Endothelial cell of umbilical vein (primary cell): Measurements from ENCODE around the gene PPP1R9A. TPM values are rescaled to one million over a fixed set of nuclear protein-coding genes. Genes with fewer than 3 reads are reported as not detected.

Source experiments
- BruUV-seq: library from RNA; stranded (reverse); fragments of 400-500 nt; replicated peaks from 2 replicates; lab custom pipeline; 2021; lab: Mats Ljungman, UMichigan
- CTCF ChIA-PET: fragments of 300-600, 350-600 bp; sonication (Branson Sonifier 250); formaldehyde crosslinking; loops from one replicate; lab custom pipeline; 2021; ENCODE audit warnings: antibody characterized with exemption, inconsistent platforms; lab: Charles Lee
- POLR2A ChIA-PET: fragments of 300-600, 350-600 bp; sonication (Branson Sonifier 250); formaldehyde crosslinking; loops from one replicate; lab custom pipeline; 2021; ENCODE audit warnings: antibody characterized with exemption, inconsistent platforms; lab: Charles Lee
- DNase-seq: peaks from one replicate; pipeline ENCODE4 v3.0.0-alpha.2; 2011; ENCODE audit warnings: low read depth, low spot score
- FAIRE-seq: peaks from 2 replicates; lab custom pipeline; 2011; peaks lifted over from hg19 to GRCh38; lab: Jason Lieb, UNC
- H2AFZ ChIP-seq: 2 replicates; pipeline ENCODE4 v1.6.0; 2012; ENCODE audit warnings: low read depth, low read length, control low read depth, inconsistent platforms
- H3K27ac ChIP-seq: 2 replicates; pipeline ENCODE4 v1.5.1; 2011; ENCODE audit warnings: low read depth, mild to moderate bottlenecking, control low read depth, low read length, moderate library complexity; ENCODE audit not compliant: insufficient read depth
- H3K27me3 ChIP-seq, 2 experiments: 2 replicates each; pipeline versions ENCODE4 v1.6.0 to v1.6.1; 2011; ENCODE audit warnings: low read length in 2 of 2, mixed read lengths in 1 of 2; ENCODE audit not compliant: control insufficient read depth in 2 of 2, insufficient read depth in 2 of 2
- H3K36me3 ChIP-seq, 2 experiments: 2 replicates in 1 of 2; 3 replicates in 1 of 2; pipeline ENCODE4 v1.5.1; 2011; ENCODE audit warnings: low read length in 2 of 2, mild to moderate bottlenecking in 1 of 2, moderate library complexity in 1 of 2; ENCODE audit not compliant: control insufficient read depth in 2 of 2, insufficient read depth in 2 of 2; ENCODE audit errors: extremely low read depth in 1 of 2
- H3K4me1 ChIP-seq: 3 replicates; pipeline ENCODE4 v1.5.1; 2011; ENCODE audit warnings: mild to moderate bottlenecking, low read length; ENCODE audit not compliant: control insufficient read depth, insufficient read depth; ENCODE audit errors: extremely low read depth
- H3K4me2 ChIP-seq: 2 replicates; pipeline ENCODE4 v1.6.1; 2011; ENCODE audit warnings: low read length, control low read depth, mixed read lengths; ENCODE audit not compliant: insufficient read depth
- H3K4me3 ChIP-seq, 3 experiments: fragments of 200-600 bp in 1 of 3; sonication (generic), shearing (Covaris generic) in 1 of 3; replicated peaks in 1 of 3; 2 replicates each; pipeline ENCODE4 v1.5.1; 2011 to 2016; ENCODE audit warnings: control low read depth in 3 of 3, low read length in 3 of 3, mild to moderate bottlenecking in 2 of 3, inconsistent platforms in 1 of 3, low read depth in 1 of 3, moderate library complexity in 1 of 3; ENCODE audit not compliant: insufficient read depth in 1 of 3
- H3K79me2 ChIP-seq: 2 replicates; pipeline ENCODE4 v1.6.0; 2012; ENCODE audit warnings: low read length, inconsistent platforms; ENCODE audit not compliant: control insufficient read depth, insufficient read depth
- H3K9ac ChIP-seq: replicated peaks from 2 replicates; pipeline ENCODE3; 2011; ENCODE audit warnings: low read length, control low read depth; ENCODE audit not compliant: insufficient read depth; ENCODE audit errors: extremely low read depth
- H3K9me1 ChIP-seq: replicated peaks from 3 replicates; pipeline ENCODE4 v1.6.0; 2011; ENCODE audit warnings: mild to moderate bottlenecking, low read length; ENCODE audit not compliant: control insufficient read depth, insufficient read depth; ENCODE audit errors: extremely low read depth
- H3K9me3 ChIP-seq: replicated peaks from 2 replicates; pipeline ENCODE4 v1.5.1; 2012; ENCODE audit warnings: low read length, inconsistent platforms; ENCODE audit not compliant: control insufficient read depth, insufficient read depth
- H4K20me1 ChIP-seq: replicated peaks from 2 replicates; pipeline ENCODE3; 2011; ENCODE audit warnings: mild to moderate bottlenecking, low read length; ENCODE audit not compliant: control insufficient read depth, insufficient read depth; ENCODE audit errors: extremely low read depth
- CTCF ChIP-seq, 2 donors: IDR thresholded peaks; 1 replicate in 1 of 2; 2 replicates in 1 of 2; pipeline ENCODE4 v1.5.1; 2011; ENCODE audit warnings: low read length in 2 of 2, mild to moderate bottlenecking in 2 of 2, moderate library complexity in 2 of 2, control low read depth in 1 of 2, inconsistent platforms in 1 of 2, low read depth in 1 of 2; ENCODE audit not compliant: insufficient read depth in 1 of 2; ENCODE audit errors: extremely low read depth in 1 of 2
- EZH2 ChIP-seq: IDR thresholded peaks from 2 replicates; pipeline ENCODE4 v1.6.1; 2012; ENCODE audit warnings: borderline replicate concordance, low read depth, mild to moderate bottlenecking, moderate library complexity, low read length, inconsistent platforms; ENCODE audit not compliant: severe bottlenecking
- FOS ChIP-seq: IDR thresholded peaks from 2 replicates; pipeline ENCODE4 v1.6.1; 2011; ENCODE audit warnings: mild to moderate bottlenecking, low read length, moderate library complexity, borderline replicate concordance; ENCODE audit not compliant: insufficient read depth
- GATA2 ChIP-seq: IDR thresholded peaks from 2 replicates; pipeline ENCODE4 v1.7.0; 2011; ENCODE audit warnings: low read depth, mild to moderate bottlenecking, moderate library complexity, mixed read lengths, low read length; ENCODE audit not compliant: insufficient read length, insufficient read depth
- JUN ChIP-seq: IDR thresholded peaks from 2 replicates; pipeline ENCODE4 v1.6.1; 2011; ENCODE audit warnings: borderline replicate concordance, low read depth; ENCODE audit not compliant: insufficient read length, insufficient read depth
- MYC ChIP-seq: IDR thresholded peaks from one replicate; pipeline ENCODE4 v1.6.1; 2011; ENCODE audit warnings: mild to moderate bottlenecking, low read depth, low read length
- POLR2A ChIP-seq: IDR thresholded peaks from 2 replicates; pipeline ENCODE4 v1.6.1; 2012; ENCODE audit warnings: low read depth, mild to moderate bottlenecking, control low read depth, low read length
- POLR2AphosphoS5 ChIP-seq: IDR thresholded peaks from 2 replicates; pipeline ENCODE4 v1.6.1; 2012; ENCODE audit warnings: low read depth, mild to moderate bottlenecking, control low read depth, low read length, moderate library complexity; ENCODE audit not compliant: insufficient read depth
- dilution Hi-C: fragments of 300-500 bp; cut with MboI; formaldehyde crosslinking; loops from one replicate; pipeline ENCODE4 v1.15.0; 2019; ENCODE audit warnings: low sequenced_read_pairs; ENCODE audit not compliant: extremely low pct_ligation_motif_present
- intact Hi-C: fragments of 100-400 bp; cut with micrococcal nuclease; formaldehyde crosslinking; loops from one replicate; pipeline ENCODE4 v1.10.0; 2022
- polyA plus RNA-seq, 4 experiments: library from polyadenylated mRNA; depleted of rRNA in 3 of 4; stranded (reverse) in 3 of 4; unstranded in 1 of 4; fragments of >200 nt; gene quantifications; 2 replicates each; pipeline versions ENCODE4 v1.2.1 to v1.2.3, GENCODE V29; 2011 to 2012; ENCODE audit warnings: missing spikeins in 1 of 4
- total RNA-seq: library from RNA; stranded (reverse); gene quantifications from 2 replicates; pipeline ENCODE4 v1.2.3, GENCODE V29; 2021
- TF ChIP-seq, protein P1 (sequence below): IDR thresholded peaks from 2 replicates; pipeline ENCODE4 v1.6.1; 2011; ENCODE audit not compliant: insufficient read depth, insufficient read length

The PPP1R9A gene
- total and polyA plus RNA-seq, 2 donors (not counting 3 experiments of a cell fraction or from before 2014, with no cell fraction given), result 0.50 to 3.0 TPM

- no peak overlapping the region for H3K4me2 ChIP-seq
- CTCF ChIA-PET, result no interaction called here
- H3K9me1 ChIP-seq, result no peaks in the 10 kb centered on the region
- H3K79me2 ChIP-seq, result no peaks in the 10 kb centered on the region
- FAIRE-seq, result no peak
- TF ChIP-seq, protein P1, sequence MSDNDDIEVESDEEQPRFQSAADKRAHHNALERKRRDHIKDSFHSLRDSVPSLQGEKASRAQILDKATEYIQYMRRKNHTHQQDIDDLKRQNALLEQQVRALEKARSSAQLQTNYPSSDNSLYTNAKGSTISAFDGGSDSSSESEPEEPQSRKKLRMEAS, result no peak
- TF ChIP-seq EZH2, result no peak
- dilution Hi-C loops (no loop called here), intact Hi-C loops (no loop called here)
- no TSS peak for BruUV-seq
- H3K4me1 ChIP-seq, result no peaks in the 10 kb centered on the region
- POLR2A ChIA-PET, result no interaction called here
- no peaks in the 10 kb centered on the region for H3K9me3 ChIP-seq
- no peak for DNase-seq
- H3K27ac ChIP-seq, result no peak overlapping the region
- H3K4me3 ChIP-seq, result no peak overlapping the region
- no peaks in the 10 kb centered on the region for H3K36me3 ChIP-seq
- no peak overlapping the region for H2AFZ ChIP-seq
- no peaks in the 10 kb centered on the region for H4K20me1 ChIP-seq
- H3K27me3 ChIP-seq, result no peaks in the 10 kb centered on the region
- no peak overlapping the region for H3K9ac ChIP-seq
These were observed 397.6 kb downstream of the PPP1R9A start for GRCh38 chr7:95304990-95305389.

DNA sequence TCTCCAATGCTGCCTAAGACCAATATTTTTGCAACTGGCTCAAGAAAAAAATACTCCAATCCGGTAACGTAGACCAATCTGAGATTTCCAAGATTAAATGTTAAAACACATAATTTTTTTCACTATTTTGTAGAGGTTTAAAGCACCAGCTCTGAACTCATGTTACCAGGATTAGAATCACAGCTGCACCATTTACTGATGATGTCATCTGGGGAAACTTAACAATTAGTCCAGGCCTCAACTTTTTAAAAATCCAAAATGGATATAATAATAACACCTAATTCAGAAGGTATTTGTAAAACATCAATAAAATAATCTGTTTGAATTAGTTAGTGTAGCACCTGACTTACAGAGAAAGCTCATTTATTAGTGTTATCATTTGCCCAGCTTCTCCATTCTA is 402.6 kb downstream of the PPP1R9A start:
- intact Hi-C loops (no loop called here), dilution Hi-C loops (no loop called here)
- no peaks in the 10 kb centered on the region for H3K36me3 ChIP-seq
- no peak overlapping the region for H3K4me3 ChIP-seq
- no peaks in the 10 kb centered on the region for H3K4me1 ChIP-seq
- H3K9ac ChIP-seq, result no peak overlapping the region
- H3K27ac ChIP-seq, result no peak overlapping the region
- BruUV-seq, result no TSS peak
- H3K9me1 ChIP-seq, result no peaks in the 10 kb centered on the region
- no peak overlapping the region for H2AFZ ChIP-seq
- FAIRE-seq (no peak), DNase-seq (no peak)
- no peaks in the 10 kb centered on the region for H4K20me1 ChIP-seq
- POLR2A ChIA-PET, result no interaction called here
- no peak for TF ChIP-seq EZH2
- TF ChIP-seq GATA2, result no peak
- no peak for TF ChIP-seq CTCF (IDR thresholded peaks at IDR 0.05; ENCODE audit: extremely low read depth in 1 of 2, insufficient read depth in 1 of 2, low read depth in 1 of 2, low read length in 2 of 2)
- no peak for TF ChIP-seq MYC
- TF ChIP-seq FOS, result no peak
- TF ChIP-seq POLR2AphosphoS5, result no peak
- TF ChIP-seq, protein P1, result no peak
- no peak for TF ChIP-seq JUN
- no peak for TF ChIP-seq POLR2A
- CTCF ChIA-PET, result interaction anchor here (0.6 to 1.7 kb wide), 4 partner anchors 8 to 167 kb away, joined by 3 to 5 read pairs (median 4); no protein-coding TSS in a partner anchor
- no peaks in the 10 kb centered on the region for H3K79me2 ChIP-seq
- H3K9me3 ChIP-seq, result no peaks in the 10 kb centered on the region
- H3K4me2 ChIP-seq, result no peak overlapping the region
- H3K27me3 ChIP-seq, result no peaks in the 10 kb centered on the region
